PC-3 (cell line): ENCODE data around the gene TMEM132D. TPM values are rescaled to one million over a fixed set of nuclear protein-coding genes. Genes with fewer than 3 reads are reported as not detected.
A peak's percentile ranks its signal among the peaks of the same experiment; 100 is the strongest.

Experiments used
- ATAC-seq: fragments of 200-7000 bp; cut with Tn5 transposase; 2 replicates; pipeline ENCODE4 v1.9.1; 2020; ENCODE audit warnings: mild to moderate bottlenecking, moderate library complexity
- Bru-seq: library from RNA; stranded (reverse); fragments of 400-500 nt; gene quantifications from one replicate; lab custom pipeline; 2021; lab: Mats Ljungman, UMichigan
- BruChase-seq, 2 experiments: library from RNA; stranded (reverse); fragments of 400-500 nt; gene quantifications; one replicate each; lab custom pipeline; 2021; lab: Mats Ljungman, UMichigan
- BruUV-seq: library from RNA; stranded (reverse); fragments of 400-500 nt; replicated peaks from 2 replicates; lab custom pipeline; 2021; lab: Mats Ljungman, UMichigan
- CTCF ChIA-PET: fragments of 300-600 bp; sonication (Branson Sonifier 250); formaldehyde crosslinking; loops from one replicate; lab custom pipeline; 2022; ENCODE audit warnings: antibody characterized with exemption; lab: Charles Lee
- POLR2A ChIA-PET: fragments of 300-600 bp; sonication (Branson Sonifier 250); formaldehyde crosslinking; loops from one replicate; lab custom pipeline; 2022; ENCODE audit warnings: antibody characterized with exemption; ENCODE audit not compliant: unreplicated experiment; lab: Charles Lee
- DNase-seq: peaks from one replicate; pipeline ENCODE4 v3.0.0-alpha.2; 2015
- H2AFZ ChIP-seq: fragments of 300-600 bp; sonication (generic); 2 replicates; pipeline ENCODE4 v1.6.0; 2016; ENCODE audit warnings: antibody characterized with exemption, low read length
- H3F3A ChIP-seq: fragments of 300-600 bp; sonication (generic); one replicate; pipeline ENCODE4 v1.6.0; 2017; ENCODE audit warnings: antibody characterized with exemption, low read length, control low read depth, mild to moderate bottlenecking; ENCODE audit not compliant: unreplicated experiment
- H3K27ac ChIP-seq: fragments of 300-600 bp; sonication (generic); 2 replicates; pipeline ENCODE4 v1.5.1; 2016; ENCODE audit warnings: mild to moderate bottlenecking, low read length
- H3K27me3 ChIP-seq: fragments of 300-600 bp; sonication (generic); 2 replicates; pipeline ENCODE4 v1.6.1; 2016; ENCODE audit warnings: low read length, mixed read lengths
- H3K36me3 ChIP-seq: fragments of 300-600 bp; sonication (generic); 2 replicates; pipeline ENCODE4 v1.6.1; 2016; ENCODE audit warnings: low read depth, mixed run types, low read length, mixed read lengths
- H3K4me1 ChIP-seq: fragments of 300-600 bp; sonication (generic); 2 replicates; pipeline ENCODE4 v1.5.1; 2016; ENCODE audit warnings: low read length; ENCODE audit not compliant: insufficient read depth
- H3K4me2 ChIP-seq: fragments of 300-600 bp; sonication (generic); 2 replicates; pipeline ENCODE4 v1.6.0; 2016; ENCODE audit warnings: low read length
- H3K4me3 ChIP-seq: fragments of 300-600 bp; sonication (generic); 2 replicates; pipeline ENCODE4 v1.5.1; 2016; ENCODE audit warnings: mild to moderate bottlenecking, low read length, mixed read lengths
- H3K79me2 ChIP-seq: fragments of 300-600 bp; sonication (generic); 2 replicates; pipeline ENCODE4 v1.6.1; 2017; ENCODE audit warnings: low read length, mixed read lengths
- H3K9ac ChIP-seq: fragments of 300-600 bp; sonication (generic); 2 replicates; pipeline ENCODE4 v1.6.0; 2016; ENCODE audit warnings: mild to moderate bottlenecking, low read length
- H3K9me2 ChIP-seq: fragments of 300-600 bp; sonication (generic); replicated peaks from 2 replicates; pipeline ENCODE4 v1.6.1; 2016; ENCODE audit warnings: mixed run types, low read length, mixed read lengths
- H3K9me3 ChIP-seq: fragments of 300-600 bp; sonication (generic); 2 replicates; pipeline ENCODE4 v1.6.1; 2016; ENCODE audit warnings: low read length, mixed read lengths
- H4K20me1 ChIP-seq: fragments of 300-600 bp; sonication (generic); 2 replicates; pipeline ENCODE4 v1.6.1; 2016; ENCODE audit warnings: low read length, mixed read lengths
- CTCF ChIP-seq: fragments of 300-600 bp; sonication (generic); conservative IDR thresholded peaks from 2 replicates; pipeline ENCODE4 v1.5.1; 2017; ENCODE audit warnings: antibody characterized with exemption, low read depth, mild to moderate bottlenecking, low read length
- EZH2 ChIP-seq: fragments of 300-600 bp; sonication (generic); IDR thresholded peaks from one replicate; pipeline ENCODE4 v1.6.1; 2017; ENCODE audit warnings: antibody characterized with exemption, mild to moderate bottlenecking, low read length; ENCODE audit not compliant: unreplicated experiment
- EZH2phosphoT487 ChIP-seq: fragments of 300-600 bp; sonication (generic); IDR thresholded peaks from 2 replicates; pipeline ENCODE4 v1.6.1; 2018; ENCODE audit warnings: mild to moderate bottlenecking, antibody characterized with exemption, low read length, borderline replicate concordance
- intact Hi-C: fragments of 100-400 bp; cut with micrococcal nuclease; formaldehyde crosslinking; loops from 2 replicates; pipeline ENCODE4 v1.9.0; 2023
- long read RNA-seq: library from polyadenylated mRNA; unstranded; transcript quantifications from one replicate; pipeline ENCODE4 v2.0.0, GENCODE V29; 2021; ENCODE audit not compliant: unreplicated experiment
- total RNA-seq: library from RNA; depleted of rRNA; stranded (reverse); fragments of >200 nt; gene quantifications from 2 replicates; pipeline ENCODE4 v1.2.3, GENCODE V29; 2014; rRNA removed

TMEM132D gene
- not detected in 2 replicates for total RNA-seq
- Bru-seq, nascent RNA = percentile 1 among the genes with signal in this experiment
- BruChase-seq, experiment 1, labeled RNA remaining after a 6-hour chase = percentile 10 among the genes with signal in this experiment
- BruChase-seq, experiment 2, labeled RNA remaining after a 2-hour chase = percentile 11 among the genes with signal in this experiment
- long read RNA-seq = 0 reads

- no peak within 1 kb of the TSS for H3K9ac ChIP-seq
- H2AFZ ChIP-seq = no peak within 1 kb of the TSS
- H3K4me2 ChIP-seq = no peak within 1 kb of the TSS
- POLR2A ChIA-PET = no interaction called here
- intact Hi-C loops = no loop called here
- H3K9me2 ChIP-seq = no peaks in the 10 kb centered on the region
- DNase-seq (no peak), ATAC-seq (no peak)
- peaks cover 19% of the 10 kb centered on the region; the same call in 1 of the 2 replicates for H3K9me3 ChIP-seq
- no peaks in the 10 kb centered on the region for H3K36me3 ChIP-seq
- no peak for TF ChIP-seq CTCF
- TF ChIP-seq EZH2 = no peak
- H3K27me3 ChIP-seq = no peaks in the 10 kb centered on the region
- H3K79me2 ChIP-seq = no peaks in the 10 kb centered on the region
- BruUV-seq = no TSS peak
- H3K4me3 ChIP-seq = no peak within 1 kb of the TSS
- H3F3A ChIP-seq = no peaks in the 10 kb centered on the region
- H3K27ac ChIP-seq = no peak within 1 kb of the TSS
- H3K4me1 ChIP-seq = no peaks in the 10 kb centered on the region
- no peaks in the 10 kb centered on the region for H4K20me1 ChIP-seq
- CTCF ChIA-PET = no interaction called here
These were observed at the start of gene TMEM132D for GRCh38 chr12:129903956-129904829. Gene TMEM132D (minus strand): TSS chr12:129904025.

DNA sequence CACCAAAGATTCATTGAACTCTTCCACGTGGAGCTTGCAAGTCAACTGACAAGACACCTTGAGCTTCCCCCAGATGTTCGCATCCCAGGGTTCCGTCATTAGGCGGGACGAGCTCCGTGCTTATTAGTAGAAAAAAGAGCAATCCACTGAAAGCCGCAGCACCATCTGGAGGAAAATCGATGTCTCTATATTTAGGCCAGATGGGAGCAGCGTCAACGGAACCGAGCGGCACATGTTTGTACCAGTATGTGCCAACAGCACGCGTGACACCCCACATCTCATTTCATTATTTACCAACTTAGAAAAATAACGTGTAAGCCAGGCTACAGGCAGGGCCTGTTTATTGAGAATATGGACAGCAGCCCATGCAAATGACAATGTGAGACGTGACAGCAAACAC is 45.8 kb upstream of the TMEM132D start:
- CTCF ChIA-PET = no interaction called here

More for the DNA sequence above, 45.8 kb upstream of the TMEM132D start:
- Histone ChIP-seq H3K9me3 (peaks cover 12% of the 10 kb centered on the region; the same call in 1 of the 2 replicates), H4K20me1 (no peaks in the 10 kb centered on the region), H3K79me2 (no peaks in the 10 kb centered on the region), H3K9ac (no peak overlapping the region), H3K27ac (no peak overlapping the region), H3K4me2 (no peak overlapping the region), H3K4me3 (no peak overlapping the region), H3K27me3 (no peaks in the 10 kb centered on the region), H3K9me2 (no peaks in the 10 kb centered on the region), H3K36me3 (no peaks in the 10 kb centered on the region), H2AFZ (no peak overlapping the region), H3F3A (no peaks in the 10 kb centered on the region), H3K4me1 (no peaks in the 10 kb centered on the region)
- BruUV-seq = no TSS peak
- TF ChIP-seq EZH2phosphoT487 (no peak), CTCF (no peak), EZH2 (no peak)
- ATAC-seq = no peak
- DNase-seq = no peak
- intact Hi-C loops = no loop called here
- POLR2A ChIA-PET = no interaction called here
